GM12878 (cell line): ENCODE data around the gene SORCS2. TPM values are rescaled to one million over a fixed set of nuclear protein-coding genes. Genes with fewer than 3 reads are reported as not detected.

Source experiments
- ATAC-seq: fragments of 200-7000 bp; cut with Tn5 transposase; 3 replicates; pipeline ENCODE4 v1.9.1; 2020; ENCODE audit warnings: mild to moderate bottlenecking, moderate library complexity
- BruUV-seq: library from RNA; stranded (reverse); fragments of 400-500 nt; replicated peaks from 2 replicates; lab custom pipeline; 2021; lab: Mats Ljungman, UMichigan
- CTCF ChIA-PET: fragments of 300-600 bp; sonication (Branson Sonifier 250); formaldehyde crosslinking; extraction: SDS; loops from one replicate; lab custom pipeline; 2021; ENCODE audit warnings: inconsistent platforms; lab: Yijun Ruan, JAX
- POLR2A ChIA-PET: fragments of 350-600 bp; formaldehyde crosslinking; extraction: SDS; loops from one replicate; lab custom pipeline; 2021; ENCODE audit warnings: inconsistent platforms; lab: Charles Lee
- RAD21 ChIA-PET: fragments of 300-600 bp; sonication (Branson Sonifier 250); formaldehyde crosslinking; loops from one replicate; lab custom pipeline; 2023; ENCODE audit warnings: antibody characterized with exemption; ENCODE audit not compliant: unreplicated experiment; lab: Charles Lee
- SMC1A ChIA-PET: fragments of 300-600 bp; sonication (Branson Sonifier 250); formaldehyde crosslinking; loops from one replicate; lab custom pipeline; 2023; ENCODE audit not compliant: unreplicated experiment, uncharacterized antibody; lab: Charles Lee
- DNase-seq: peaks from one replicate; pipeline ENCODE4 v3.0.0-alpha.2; 2011; ENCODE audit warnings: low read depth, low spot score
- FAIRE-seq: peaks from 3 replicates; lab custom pipeline; 2011; peaks lifted over from hg19 to GRCh38; lab: Jason Lieb, UNC
- H2AFZ ChIP-seq: 2 replicates; pipeline ENCODE4 v1.6.0; 2011; ENCODE audit warnings: low read depth, low read length, control low read depth; ENCODE audit not compliant: control insufficient read depth
- H3K27ac ChIP-seq: 2 replicates; pipeline ENCODE4 v1.5.1; 2011; ENCODE audit warnings: control low read depth; ENCODE audit not compliant: control insufficient read depth, insufficient read depth
- H3K27me3 ChIP-seq, 2 experiments: replicated peaks in 1 of 2; 2 replicates each; pipeline versions ENCODE4 v1.6.0 to v1.6.1; 2011; ENCODE audit warnings: low read length in 1 of 2; ENCODE audit not compliant: control insufficient read depth in 2 of 2, insufficient read depth in 2 of 2
- H3K36me3 ChIP-seq, 2 experiments: 2 replicates each; pipeline ENCODE4 v1.5.1; 2011; ENCODE audit warnings: low read length in 1 of 2; ENCODE audit not compliant: control insufficient read depth in 2 of 2, insufficient read depth in 2 of 2
- H3K4me1 ChIP-seq: 2 replicates; pipeline ENCODE4 v1.6.1; 2011; ENCODE audit warnings: mild to moderate bottlenecking, low read length, moderate library complexity, mixed read lengths; ENCODE audit not compliant: control insufficient read depth, insufficient read depth
- H3K4me2 ChIP-seq: 2 replicates; pipeline ENCODE4 v1.6.0; 2011; ENCODE audit warnings: control low read depth; ENCODE audit not compliant: control insufficient read depth, insufficient read depth
- H3K4me3 ChIP-seq: fragments of 200-600 bp; sonication (generic); 2 replicates; pipeline ENCODE4 v1.5.1; 2016
- H3K79me2 ChIP-seq: 2 replicates; pipeline ENCODE4 v1.6.0; 2011; ENCODE audit warnings: low read length; ENCODE audit not compliant: control insufficient read depth, insufficient read depth
- H3K9ac ChIP-seq: 2 replicates; pipeline ENCODE4 v1.8.0; 2011; ENCODE audit warnings: low read length, control low read depth, mixed read lengths; ENCODE audit not compliant: control insufficient read depth, insufficient read depth
- H3K9me3 ChIP-seq: replicated peaks from 3 replicates; pipeline ENCODE4 v1.5.1; 2011; ENCODE audit warnings: mild to moderate bottlenecking, low read length; ENCODE audit not compliant: control insufficient read depth, insufficient read depth
- H4K20me1 ChIP-seq: 2 replicates; pipeline ENCODE4 v1.6.0; 2011; ENCODE audit not compliant: control insufficient read depth, insufficient read depth
- ASH2L ChIP-seq: fragments of 300-600, 200-600 bp; sonication (generic); IDR thresholded peaks from 2 replicates; pipeline ENCODE4 v1.6.1; 2017; ENCODE audit warnings: low read depth, mild to moderate bottlenecking, borderline replicate concordance
- CBX5 ChIP-seq: sonication (generic); IDR thresholded peaks from 2 replicates; pipeline ENCODE4 v1.6.1; 2016; ENCODE audit warnings: low read depth, moderate library complexity, mild to moderate bottlenecking, inconsistent platforms
- FOS ChIP-seq: IDR thresholded peaks from 3 replicates; pipeline ENCODE4 v1.6.1; 2011; ENCODE audit warnings: borderline replicate concordance; ENCODE audit not compliant: insufficient read length; ENCODE audit errors: extremely low read depth
- LARP7 ChIP-seq: fragments of 450-650 bp; IDR thresholded peaks from 2 replicates; pipeline ENCODE4 v1.6.1; 2017; ENCODE audit warnings: mild to moderate bottlenecking
- MTA3 ChIP-seq: IDR thresholded peaks from 2 replicates; pipeline ENCODE4 v1.6.1; 2012; ENCODE audit warnings: low read length, inconsistent platforms, borderline replicate concordance
- MYC ChIP-seq: IDR thresholded peaks from 2 replicates; pipeline ENCODE4 v1.6.1; 2011; ENCODE audit warnings: mild to moderate bottlenecking, low read length, moderate library complexity, inconsistent platforms; ENCODE audit not compliant: insufficient read depth, insufficient replicate concordance, insufficient read length, severe bottlenecking
- RELA ChIP-seq: fragments of 450-650 bp; IDR thresholded peaks from 2 replicates; pipeline ENCODE4 v1.8.0; 2014; ENCODE audit warnings: borderline replicate concordance; ENCODE audit not compliant: partially characterized antibody
- TCF12 ChIP-seq: IDR thresholded peaks from 2 replicates; pipeline ENCODE4 v1.6.1; 2011; ENCODE audit warnings: low read depth, mild to moderate bottlenecking, low read length
- ZNF384 ChIP-seq: IDR thresholded peaks from 2 replicates; pipeline ENCODE4 v1.6.1; 2012; ENCODE audit warnings: low read depth, mild to moderate bottlenecking, low read length, improper control_type of control experiment, borderline replicate concordance
- WGBS: methylation state at CpG from one replicate; pipeline ENCODE4 v1.1.6; 2016; ENCODE audit warnings: low lambda C conversion rate; ENCODE audit not compliant: insufficient replicate concordance, insufficient coverage; ENCODE audit errors: missing lambda C conversion rate; 5-methylcytosine and 5-hydroxymethylcytosine counted together
- in situ Hi-C: fragments of 300-500 bp; cut with MboI; formaldehyde crosslinking; loops from 9 replicates; pipeline ENCODE4 v1.14.3; 2018; ENCODE audit warnings: mixed read lengths
- intact Hi-C: fragments of 100-400 bp; cut with micrococcal nuclease; formaldehyde crosslinking; loops from one replicate; pipeline ENCODE4 v1.14.2; 2022; ENCODE audit not compliant: unreplicated experiment
- polyA plus RNA-seq, 11 experiments: library from polyadenylated mRNA; depleted of rRNA in 4 of 11; unstranded in 6 of 11; stranded (reverse) in 5 of 11; fragments of >200 nt; fragmentation: Nextera tagmentation in 4 of 11; fragmentation: Illumina TruSeq in 1 of 11; extraction: Ambion mirVana in 4 of 11; extraction: Trizol in 1 of 11; gene quantifications; 1 replicate in 1 of 11; 2 replicates in 10 of 11; pipeline versions ENCODE4 v1.2.1 to v1.2.3, GENCODE V29; 2011 to 2016; ENCODE audit warnings: inconsistent platforms in 2 of 11, missing spikeins in 2 of 11, low read depth in 1 of 11
- total RNA-seq, 4 experiments: library from RNA; depleted of rRNA in 3 of 4; stranded (reverse); fragments of >200 nt in 3 of 4; fragmentation: Illumina TruSeq in 1 of 4; extraction: Trizol in 1 of 4; gene quantifications; 2 replicates each; pipeline versions ENCODE4 v1.2.1 to v1.2.3, GENCODE V29; 2013 to 2021

SORCS2 gene
- total and polyA plus RNA-seq, 10 of the 15 experiments (the other 5 are each of a cell fraction or from before 2014, with no cell fraction given), result 0.01 to 0.15 (median 0.05) TPM; not detected in 5

- no peak for TF ChIP-seq ASH2L
- no peak for TF ChIP-seq MYC
These were observed 440.0 kb downstream of the SORCS2 start (continued) for GRCh38 chr4:7632341-7632740.

- Histone ChIP-seq H3K36me3 (no peaks in the 10 kb centered on the region), H4K20me1 (no peaks in the 10 kb centered on the region), H3K4me1 (no peaks in the 10 kb centered on the region), H3K9me3 (no peaks in the 10 kb centered on the region), H3K27ac (no peak overlapping the region), H3K27me3 (no peaks in the 10 kb centered on the region), H3K4me3 (no peak overlapping the region), H3K9ac (no peak overlapping the region), H3K79me2 (no peaks in the 10 kb centered on the region), H3K4me2 (no peak overlapping the region), H2AFZ (no peak overlapping the region)
- ATAC-seq, result no peak
- in situ Hi-C loops, result no loop called here
- DNase-seq, result no peak
- WGBS, result 27% methylated on average over 5 of the region's 5 CpGs
- FAIRE-seq, result no peak
- ChIA-PET CTCF (no interaction called here), POLR2A (no interaction called here), SMC1A (no interaction called here), RAD21 (no interaction called here)
- intact Hi-C loops, result no loop called here
- no peak for TF ChIP-seq FOS
- no peak for TF ChIP-seq ZNF384
- TF ChIP-seq RELA, result no peak
- TF ChIP-seq CBX5, result no peak
- no peak for TF ChIP-seq MTA3
- no peak for TF ChIP-seq TCF12
- TF ChIP-seq LARP7, result no peak
- no TSS peak for BruUV-seq
These were observed 440.6 kb downstream of the SORCS2 start for GRCh38 chr4:7632971-7633370.
